Kidney tubule cell (primary cell): ENCODE results near the gene FGD4.

Experiments used
- DNase-seq: peaks from one replicate; pipeline ENCODE4 v3.0.0-alpha.2; 2018; ENCODE audit warnings: low spot score

The FGD4 gene

DNA sequence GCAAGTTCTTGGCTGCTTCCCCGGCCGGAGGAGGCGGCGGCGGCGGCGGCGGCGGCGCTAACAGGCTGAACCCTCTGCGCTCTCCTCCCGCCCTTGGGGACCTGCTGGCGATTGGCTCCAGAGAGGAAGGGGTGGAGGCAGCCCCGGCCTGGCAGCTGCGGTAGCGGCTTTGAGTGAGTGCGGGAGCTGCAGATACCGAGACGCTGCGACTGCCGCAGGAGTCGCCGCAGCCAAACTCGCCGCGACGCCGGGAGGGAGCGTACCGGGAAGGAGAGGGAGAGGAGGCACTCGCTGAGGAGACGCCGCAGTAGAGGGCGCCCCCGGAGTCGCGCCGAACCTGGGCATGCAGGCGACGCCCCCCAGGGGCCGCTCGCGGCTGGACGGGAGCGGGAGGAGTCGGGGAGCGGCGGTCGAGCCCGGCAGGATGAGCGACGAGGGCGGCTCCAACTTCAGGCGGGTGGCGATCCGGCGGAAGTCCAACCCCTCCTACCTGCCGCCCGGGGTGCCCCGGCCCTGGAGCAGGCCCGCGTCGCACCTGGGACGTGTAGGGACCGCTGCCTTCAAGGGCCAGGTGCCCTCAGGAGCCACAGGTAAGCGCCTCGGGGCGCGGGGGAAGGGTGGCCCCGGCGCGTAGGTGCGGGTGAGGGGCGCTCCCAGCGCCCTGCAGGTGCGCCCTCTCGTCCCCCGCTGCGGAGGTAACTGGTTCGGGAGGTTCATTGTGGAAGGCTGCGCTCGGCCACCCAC is at the start of gene FGD4:
Gene FGD4, plus strand, starts transcription at position 189 of the 744 bp plus-strand sequence.
- peak; percentile 93 for DNase-seq

DNA sequence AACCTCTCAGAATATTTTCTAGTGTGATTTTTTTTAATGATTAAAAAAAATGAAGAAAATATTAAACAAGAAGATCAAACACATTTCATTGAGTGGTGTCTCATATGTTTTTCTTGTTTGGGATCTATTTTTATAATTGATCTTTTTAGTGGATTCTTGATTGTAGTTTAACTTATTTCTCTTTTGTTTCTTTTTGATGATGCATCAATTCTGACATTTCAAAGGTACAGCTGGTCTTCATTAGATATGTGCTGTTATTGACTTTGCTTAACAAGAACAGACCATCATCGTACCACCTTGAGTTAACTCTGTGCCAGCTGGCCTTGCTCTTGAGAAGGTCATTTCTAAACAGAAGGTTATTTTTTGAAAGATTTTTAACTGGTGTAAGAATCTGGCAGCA is 45.8 kb upstream of the FGD4 start:
- DNase-seq, result no peak

DNA sequence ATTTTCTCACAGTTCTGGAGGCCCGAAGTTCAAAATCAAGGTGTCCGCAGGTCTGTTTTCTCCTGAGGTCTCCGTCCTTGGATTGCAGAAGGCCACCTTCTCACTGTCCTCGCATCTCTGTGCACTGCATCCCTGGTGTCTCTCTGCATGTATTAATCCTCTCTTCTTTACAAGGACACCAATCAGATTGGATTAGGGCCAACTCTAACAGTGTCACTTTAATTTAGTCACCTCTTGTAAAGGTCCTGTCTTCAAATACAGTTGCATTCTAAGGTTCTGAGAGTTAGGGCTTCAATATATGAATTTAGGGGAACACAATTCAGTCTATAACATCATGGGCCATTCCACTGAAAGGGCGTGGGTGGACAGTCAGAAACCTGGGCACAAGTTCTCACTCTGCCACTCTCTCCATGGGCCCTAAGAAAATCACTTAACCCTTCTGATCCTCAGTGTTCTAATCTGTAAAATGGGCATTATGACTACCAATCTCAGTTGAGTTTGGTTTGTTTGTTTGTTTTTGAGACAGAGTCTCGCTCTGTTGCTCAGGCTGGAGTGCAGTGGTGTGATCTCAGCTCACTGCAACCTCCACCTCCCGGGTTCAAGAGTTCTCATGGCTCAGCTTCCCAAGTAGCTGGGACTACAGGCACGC is 41.6 kb upstream of the FGD4 start:
- no peak for DNase-seq

DNA sequence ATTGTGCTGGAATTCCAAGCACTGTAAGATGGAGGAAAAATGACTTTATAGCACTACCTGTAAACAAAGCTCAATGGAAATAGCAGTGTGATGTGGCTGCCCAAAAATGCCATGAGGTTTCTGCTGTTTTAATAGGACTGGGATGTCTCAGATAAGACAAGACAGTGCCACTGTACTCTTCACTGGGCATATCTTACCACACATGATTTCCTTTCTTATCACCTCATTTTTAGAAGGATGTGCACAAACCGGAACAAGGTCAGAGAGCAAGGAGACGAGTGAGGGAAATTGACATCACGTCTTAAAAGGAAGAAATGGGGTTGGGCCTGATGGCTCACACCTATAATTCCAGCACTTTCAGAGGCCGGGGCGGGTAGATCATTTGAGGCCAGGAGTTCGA is 38.4 kb upstream of the FGD4 start:
- DNase-seq, result no peak

DNA sequence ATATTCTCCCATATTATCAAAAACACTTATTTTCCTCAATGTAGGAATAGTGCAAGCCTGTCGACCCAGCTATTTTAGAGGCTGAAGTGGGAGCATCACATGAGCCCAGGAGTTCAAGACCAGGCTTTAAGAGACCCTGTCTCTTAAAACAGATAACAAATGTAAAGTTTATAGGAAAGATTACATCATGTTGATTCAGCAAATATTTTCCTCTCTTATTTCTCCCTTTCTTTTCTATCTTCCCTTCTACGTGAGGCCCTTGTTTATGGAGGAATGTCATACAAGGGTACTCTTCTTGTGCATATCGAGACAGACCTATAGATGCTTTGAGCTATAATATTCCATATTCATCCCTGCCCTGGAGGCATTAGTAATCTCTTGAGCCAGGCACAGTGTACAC is 36.5 kb upstream of the FGD4 start:
- no peak for DNase-seq

DNA sequence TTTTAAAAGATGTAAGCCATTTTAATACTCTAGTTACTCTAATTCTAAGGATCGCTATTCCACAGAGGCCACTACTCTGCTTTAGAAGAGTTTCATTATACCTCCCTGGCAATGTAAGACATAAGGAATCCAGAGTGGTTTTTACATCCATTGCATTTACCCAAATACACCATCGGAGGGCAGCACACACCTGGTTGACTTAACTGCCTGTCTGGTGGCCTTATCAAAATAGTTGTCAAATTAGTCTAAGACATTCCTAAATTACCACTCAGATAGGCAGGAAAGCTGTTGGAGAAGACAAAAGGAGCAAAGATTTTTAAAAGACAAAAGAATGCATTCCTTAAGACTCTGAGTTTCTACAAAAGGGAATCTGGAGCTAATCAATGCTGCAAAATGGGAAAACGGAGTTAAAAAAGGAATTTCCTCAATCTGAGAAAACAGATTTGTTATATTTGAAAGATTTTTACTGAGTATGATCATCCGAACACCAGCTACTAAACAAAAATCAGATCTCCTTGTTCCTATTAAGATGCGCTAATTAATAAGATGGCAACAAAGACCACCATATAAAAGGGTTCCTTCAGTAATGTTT is 33.8 kb upstream of the FGD4 start:
- peak; percentile 75 for DNase-seq

DNA sequence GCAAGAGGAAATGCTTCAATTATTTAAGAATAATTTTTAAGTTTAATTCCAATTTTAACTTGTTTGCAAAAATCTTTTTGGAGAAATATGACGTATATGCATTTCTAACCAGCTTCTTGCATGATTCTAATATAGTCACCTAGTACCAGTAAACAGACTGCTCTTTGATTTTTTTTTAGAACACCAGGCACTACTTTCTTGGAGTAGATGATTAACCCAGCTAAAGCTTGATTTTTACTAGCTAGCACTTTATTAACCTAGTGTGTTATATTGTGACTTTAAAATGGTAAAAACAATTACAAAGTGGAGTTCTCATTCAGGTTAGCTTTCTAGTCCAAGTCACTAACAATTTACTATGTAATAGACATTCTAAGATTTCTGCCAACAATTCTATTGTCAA is 32.6 kb upstream of the FGD4 start:
- peak; percentile 30 for DNase-seq

DNA sequence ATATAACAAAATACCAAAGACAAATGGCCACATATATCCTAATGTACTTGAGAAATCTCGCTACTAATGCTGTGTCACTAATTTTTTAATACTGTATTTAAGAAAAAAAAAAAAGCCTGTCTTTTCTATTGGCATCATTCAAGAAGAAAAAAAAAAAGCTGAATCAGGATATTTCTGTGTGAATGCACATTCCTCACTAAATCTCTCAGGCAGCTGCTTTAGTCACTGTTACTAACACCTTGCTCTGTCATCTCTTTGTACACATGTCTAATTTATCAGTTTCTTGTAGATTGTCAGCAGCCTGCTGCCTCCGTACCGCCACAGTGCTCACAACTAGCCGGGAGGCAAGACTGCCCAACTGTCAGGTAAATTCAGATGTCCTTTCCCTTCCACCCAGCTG is 32.0 kb upstream of the FGD4 start:
- DNase-seq, result peak; percentile 49

DNA sequence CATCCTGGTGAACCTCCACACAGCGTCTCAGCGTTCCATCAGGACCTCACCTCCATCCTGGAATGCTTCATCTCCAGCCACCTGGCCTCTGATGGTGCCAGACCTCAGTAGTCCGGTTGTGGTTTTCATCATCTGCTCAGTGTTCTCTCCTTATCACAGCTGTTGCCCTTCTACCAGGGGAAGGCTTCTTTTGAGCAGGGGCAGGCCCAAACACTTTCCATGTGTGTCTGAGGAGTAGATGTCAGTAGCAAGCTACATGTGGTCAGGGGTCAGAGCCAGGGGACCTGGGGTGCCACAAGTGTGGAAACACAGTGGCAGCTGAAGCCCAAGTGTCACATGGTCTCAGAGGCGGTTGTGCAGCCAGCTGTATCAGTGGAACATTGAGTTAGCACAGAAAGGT is 30.2 kb upstream of the FGD4 start:
- no peak for DNase-seq

DNA sequence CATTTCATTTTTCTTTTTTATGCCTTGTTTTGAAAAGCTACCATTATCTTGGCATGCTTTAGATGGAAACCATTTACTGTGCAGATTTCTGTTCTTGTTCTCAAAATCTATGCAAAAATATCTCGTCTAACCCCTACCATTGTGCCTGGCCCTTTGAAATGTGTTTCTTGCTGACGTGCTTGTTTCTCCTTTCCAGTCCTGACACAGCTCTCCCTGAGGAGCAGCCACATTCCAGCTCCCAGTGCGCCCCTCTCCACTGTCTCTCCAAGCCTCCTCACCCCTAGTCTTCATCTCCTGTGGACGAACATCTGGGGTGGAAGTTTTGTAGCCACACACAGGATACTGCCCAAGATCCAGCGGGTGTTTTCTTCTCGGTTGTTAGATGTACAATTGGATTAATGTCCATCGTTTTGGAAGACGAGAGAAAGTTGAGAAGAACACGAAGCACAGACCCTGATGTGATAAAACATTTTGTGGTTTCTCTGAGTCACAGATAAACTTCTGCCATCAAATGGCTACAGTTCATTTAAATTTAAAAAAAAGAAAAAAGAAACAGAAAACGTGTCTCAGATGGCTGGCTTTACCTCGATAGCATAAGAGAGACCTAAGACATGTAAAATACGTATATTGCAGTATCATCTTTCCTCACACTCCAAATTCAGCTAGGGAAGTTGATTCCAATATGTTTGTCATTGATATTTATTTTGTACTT is 21.9 kb upstream of the FGD4 start:
- no peak for DNase-seq

DNA sequence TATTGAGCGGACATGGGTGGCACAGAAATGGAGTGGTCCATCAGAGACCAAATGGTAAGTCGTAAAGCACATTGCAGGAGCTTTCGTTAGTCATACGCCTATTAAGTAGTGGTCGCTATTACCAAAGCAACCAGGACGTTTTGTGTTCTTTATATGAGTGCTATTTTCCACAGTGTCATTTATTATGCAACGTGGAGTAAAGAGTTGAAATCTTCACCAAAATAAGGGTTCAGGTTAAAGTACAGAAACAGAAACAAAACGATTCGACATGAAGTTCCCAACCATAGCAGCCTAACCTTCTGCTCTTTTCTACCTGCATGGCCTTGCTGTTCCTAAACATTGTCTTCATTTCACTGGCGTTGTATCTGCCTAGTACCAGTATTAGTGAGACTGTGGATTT is 20.1 kb upstream of the FGD4 start:
- no peak for DNase-seq

DNA sequence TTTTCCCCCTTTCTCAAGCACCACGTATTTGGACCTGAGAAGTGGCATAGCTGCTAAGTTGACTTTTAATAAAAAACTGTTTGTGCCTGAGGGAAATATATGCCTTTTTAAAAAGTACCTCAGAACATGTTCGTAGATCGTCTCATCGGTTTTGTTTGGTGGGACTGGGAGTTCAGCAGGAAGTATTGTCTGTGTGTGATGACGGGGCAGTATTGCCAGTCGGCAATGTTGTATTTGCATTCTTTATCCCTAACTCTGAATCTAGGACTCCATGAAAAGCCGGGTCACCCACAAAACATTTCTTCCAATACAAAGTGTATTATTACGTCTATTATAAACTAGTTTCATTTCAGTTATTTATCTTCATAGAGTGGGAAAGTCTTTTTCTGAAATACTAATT is 19.7 kb upstream of the FGD4 start:
- no peak for DNase-seq

DNA sequence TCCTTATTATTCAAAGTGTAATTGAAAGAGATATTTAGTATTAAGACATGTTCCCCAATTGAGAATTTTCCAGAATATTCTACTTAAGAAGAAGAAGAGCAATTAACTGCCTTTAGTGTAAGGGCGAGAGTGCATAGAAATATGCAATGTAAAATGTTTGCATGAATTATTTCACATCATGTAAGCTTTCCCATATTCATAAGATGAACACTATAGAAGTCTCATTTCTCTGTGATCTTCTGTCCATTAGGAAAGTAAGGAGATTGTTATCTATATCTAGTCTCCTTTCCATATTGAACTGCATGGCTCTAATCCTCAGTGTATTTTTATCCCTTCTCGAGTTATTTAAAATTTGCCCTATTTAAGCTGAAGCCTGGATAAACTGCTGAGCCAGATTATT is 17.1 kb upstream of the FGD4 start:
- DNase-seq, result no peak

DNA sequence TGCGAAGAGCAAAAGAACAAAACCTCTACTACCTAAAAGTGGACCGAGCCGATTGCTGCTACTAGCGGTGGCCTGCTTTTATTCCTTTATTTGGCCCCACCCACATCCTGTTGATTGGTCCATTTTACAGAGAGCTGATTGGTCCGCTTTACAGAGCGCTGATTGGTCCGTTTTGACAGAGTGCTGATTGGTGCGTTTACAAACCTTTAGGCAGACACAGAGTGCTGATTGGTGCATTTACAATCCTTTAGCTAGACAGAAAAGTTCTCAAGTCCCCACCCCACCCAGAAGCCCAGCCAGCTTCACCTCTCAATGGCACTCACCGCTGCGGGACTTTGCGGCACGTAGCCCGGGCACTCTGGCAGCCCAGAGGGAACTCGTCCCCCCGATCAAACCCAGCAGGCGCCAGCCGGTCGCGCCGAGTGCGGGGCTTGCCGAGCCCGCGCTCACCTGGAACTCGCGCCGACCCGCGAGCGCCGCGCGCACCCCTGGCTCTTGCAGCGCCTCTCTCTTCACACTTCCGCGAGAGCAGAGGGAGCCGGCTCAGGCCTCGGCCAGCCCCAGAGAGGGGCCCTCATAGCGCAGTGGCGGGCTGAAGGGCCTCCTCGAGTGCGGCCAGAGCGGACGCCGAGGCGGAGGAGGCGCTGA is 8.7 kb upstream of the FGD4 start:
- peak; percentile 57 for DNase-seq

DNA sequence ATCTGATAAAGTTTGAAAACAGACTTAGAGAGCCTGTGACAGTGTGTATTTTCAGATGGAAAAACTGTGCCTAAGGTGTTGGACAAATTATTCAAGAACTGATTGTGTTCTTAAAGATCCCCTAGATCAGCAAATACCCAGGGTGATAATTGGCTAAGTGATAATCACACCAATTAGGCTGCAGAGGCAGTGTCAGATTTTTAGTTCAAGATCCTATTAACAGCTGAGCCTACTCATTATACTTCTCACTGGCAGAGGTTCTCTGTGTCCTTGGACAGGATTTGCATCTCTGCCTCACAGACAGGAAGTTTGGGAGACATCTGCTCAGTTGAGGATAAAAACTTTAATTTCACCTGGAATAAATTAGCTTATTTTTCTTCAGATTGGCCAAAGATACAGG is 4.3 kb upstream of the FGD4 start:
- DNase-seq, result no peak

DNA sequence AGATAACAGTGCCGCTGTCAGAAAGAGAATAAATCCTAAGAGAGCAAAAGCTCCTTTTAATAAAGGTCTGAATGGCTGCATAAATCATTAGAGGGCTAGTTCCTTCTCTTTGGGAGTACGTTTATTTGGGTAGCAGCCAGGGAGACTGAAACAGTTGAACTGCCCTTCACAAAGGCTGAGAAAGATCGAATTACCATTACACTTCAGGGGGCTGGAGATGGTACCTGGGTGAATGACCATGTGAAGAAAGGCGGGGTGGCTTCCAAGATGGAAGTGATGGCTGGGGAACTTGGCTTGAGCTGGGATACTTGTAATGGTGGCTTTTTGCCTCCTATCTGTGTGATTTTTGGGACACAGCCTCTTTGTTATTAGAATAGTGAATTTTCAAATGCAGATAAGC is 1.7 kb upstream of the FGD4 start:
- no peak for DNase-seq

DNA sequence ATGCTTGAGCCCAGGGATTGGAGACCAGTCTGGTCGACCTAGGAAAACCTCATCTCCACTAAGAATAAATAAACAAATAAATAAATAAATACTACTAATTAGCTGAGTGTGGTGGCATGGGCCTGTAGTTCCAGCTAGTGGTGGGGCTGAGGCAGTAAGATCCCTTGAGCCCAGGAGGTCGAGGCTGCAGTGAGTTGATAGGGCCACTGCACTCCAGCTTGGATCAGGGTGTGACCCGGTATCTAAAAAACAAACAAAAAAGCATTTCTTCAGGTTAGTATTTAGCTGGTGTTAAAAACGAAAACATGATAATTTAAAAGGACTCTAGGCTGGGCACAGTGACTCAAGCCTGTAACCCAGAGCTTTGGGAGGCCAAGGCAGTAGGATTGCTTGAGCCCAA is 1.2 kb upstream of the FGD4 start:
- DNase-seq, result no peak

DNA sequence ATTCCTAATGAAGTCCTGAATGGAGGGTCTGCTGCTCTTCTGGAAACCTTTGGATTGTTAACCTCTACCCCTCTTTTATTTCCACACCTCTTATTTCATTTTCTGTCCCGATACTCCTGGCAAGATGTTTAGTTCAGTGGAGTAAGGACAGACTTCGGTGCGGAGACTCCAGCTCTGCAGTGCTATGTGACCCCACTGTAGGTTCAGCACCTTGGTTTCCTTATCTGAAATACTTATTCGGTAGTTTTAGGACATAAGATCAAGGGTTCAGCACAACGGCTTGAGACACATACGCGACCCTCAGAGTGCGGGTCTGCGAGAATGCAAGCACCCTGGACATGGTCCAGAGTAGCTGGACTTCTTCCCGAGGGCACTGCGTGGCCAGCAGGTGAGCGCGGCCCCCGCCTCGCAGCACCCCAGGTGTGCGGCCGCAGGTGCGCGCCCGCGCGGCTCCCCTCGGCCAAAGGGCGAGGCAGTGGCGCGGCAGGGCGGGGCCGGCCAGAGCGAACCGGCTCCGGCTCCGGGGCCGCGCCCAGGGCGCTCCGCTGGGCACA is 465 bp upstream of the FGD4 start:
- no peak for DNase-seq

DNA sequence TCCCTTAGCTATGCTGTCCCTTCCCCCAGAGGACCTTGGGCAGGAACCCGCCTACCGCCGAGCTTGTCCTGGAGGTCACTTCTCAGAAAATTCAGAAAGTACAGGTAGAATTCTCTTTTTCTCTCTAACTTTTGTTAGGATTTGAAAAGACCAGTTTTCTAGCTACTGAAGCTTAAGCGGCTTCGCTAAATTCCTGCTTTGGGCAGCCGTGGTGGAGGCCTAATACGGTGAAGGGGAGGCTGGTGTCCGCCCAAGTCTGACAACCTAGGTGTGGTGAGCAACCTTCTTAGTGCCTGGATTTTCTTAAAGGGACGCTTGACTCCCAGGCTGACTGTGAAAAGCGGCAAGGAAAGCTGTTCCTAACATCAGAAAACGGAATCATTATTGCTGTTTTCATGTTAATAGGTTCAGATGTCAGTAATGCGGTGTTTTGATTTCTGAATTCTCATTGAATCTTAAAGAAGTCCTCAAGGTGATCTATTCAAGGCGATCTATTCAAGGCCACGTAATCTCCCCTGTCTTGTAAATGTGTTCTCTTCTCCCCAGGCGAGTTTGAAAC is 835 bp downstream of the FGD4 start:
- DNase-seq, result peak; percentile 61

DNA sequence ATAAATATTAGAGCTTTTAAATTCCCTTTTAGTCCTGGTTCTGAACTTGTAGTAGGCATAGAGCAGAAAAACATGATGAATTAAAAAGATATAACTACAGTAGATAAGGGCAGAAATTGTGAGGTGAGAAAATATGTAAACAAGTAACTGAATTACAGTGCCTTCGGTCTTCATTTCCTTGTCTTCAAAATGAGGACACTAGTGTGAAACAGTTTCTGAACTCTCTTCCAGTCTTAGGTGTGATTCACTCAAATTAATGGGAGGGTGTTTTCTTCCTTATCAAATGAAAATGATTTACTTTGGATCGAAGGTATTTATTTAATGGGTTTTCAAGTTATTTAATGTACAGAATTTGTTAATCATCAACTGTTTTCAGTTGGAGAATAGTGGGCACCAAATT is 1.5 kb downstream of the FGD4 start:
- peak; percentile 47 for DNase-seq

DNA sequence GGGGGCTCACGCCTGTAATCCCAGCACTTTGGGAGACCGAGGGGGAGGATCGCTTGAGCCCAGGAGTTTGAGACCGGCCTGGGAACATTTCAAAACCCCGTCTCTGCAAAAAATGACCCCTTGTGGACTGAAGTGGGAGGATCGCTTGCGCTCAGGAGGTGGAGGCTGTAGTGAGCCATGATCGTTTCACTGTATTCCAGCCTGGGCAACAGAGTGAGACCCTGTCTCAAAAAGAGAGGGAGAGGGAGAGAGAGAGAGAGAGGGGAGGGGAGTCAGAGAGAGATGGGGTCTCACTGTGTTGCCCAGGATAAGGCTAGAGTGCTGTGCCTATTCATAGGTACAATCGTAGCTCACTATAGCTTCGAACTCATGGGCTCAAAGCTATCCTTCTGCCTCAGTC is 2.8 kb downstream of the FGD4 start:
- no peak for DNase-seq

DNA sequence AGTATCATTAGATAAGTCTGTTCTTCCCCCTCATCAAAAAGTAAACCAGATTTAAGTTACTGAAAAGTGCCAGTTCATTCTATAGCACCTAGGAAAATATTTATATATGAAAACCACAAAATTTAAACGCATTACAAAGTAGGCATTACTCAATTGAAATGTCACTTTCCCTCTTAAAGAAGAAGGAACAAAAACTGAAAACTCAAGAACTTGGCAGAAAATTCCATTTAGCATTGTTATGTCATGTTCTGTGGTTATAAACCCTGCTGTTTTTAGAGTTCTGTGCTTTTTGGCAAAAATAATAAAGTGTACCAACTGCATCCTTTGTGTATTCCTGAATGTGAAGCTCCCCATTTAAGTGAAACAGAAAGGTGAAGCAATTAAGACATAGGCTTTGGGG is 3.6 kb downstream of the FGD4 start:
- no peak for DNase-seq
